ENCODE data around the gene UBL5. TPM values are rescaled to one million over a fixed set of nuclear protein-coding genes. Genes with fewer than 3 reads are reported as not detected.
"Not testable (repeated sequence)": the region's sequence is repeated elsewhere in the genome, so short reads cannot be mapped to it uniquely, and the experiment has no call there.

The UBL5 gene
- total RNA-seq, 1 donor from 2014 or later: 547 TPM

GRCh38 chr19:9819596-9819909 is 8.2 kb upstream of the UBL5 start:
- H3K27me3 Mint-ChIP-seq (ENCODE audit: low read depth, unreplicated experiment): no peaks in the 10 kb centered on the region

GRCh38 chr19:9820034-9820433 is 7.7 kb upstream of the UBL5 start:
- H3K4me3 Mint-ChIP-seq (ENCODE audit: unreplicated experiment); H3K9ac ChIP-seq (ENCODE audit: low read length); H3K9me3 Mint-ChIP-seq (ENCODE audit: unreplicated experiment); H3K4me1 ChIP-seq (ENCODE audit: insufficient read depth, low read length); H3K36me3 ChIP-seq (ENCODE audit: insufficient read depth, low read length); FAIRE-seq; H3K27ac Mint-ChIP-seq (ENCODE audit: unreplicated experiment); H3K27me3 ChIP-seq (ENCODE audit: insufficient read depth, low read length); H3K9me3 ChIP-seq (ENCODE audit: insufficient read depth, low read depth, low read length); H3K27ac ChIP-seq (ENCODE audit: low read depth, low read length); DNase-seq (ENCODE audit: low read depth); H3K27me3 Mint-ChIP-seq (ENCODE audit: low read depth, unreplicated experiment): not testable (repeated sequence)
- peak overlapping the region; percentile 81 for H2AFZ ChIP-seq (ENCODE audit: low read depth, low read length)
- Mint-ChIP-seq H3K4me1 (ENCODE audit: low read depth, unreplicated experiment) (peaks cover 13% of the 10 kb centered on the region), H3K36me3 (ENCODE audit: low read depth, unreplicated experiment) (peaks cover 14% of the 10 kb centered on the region)
- peaks cover 37% of the 10 kb centered on the region for H3K79me2 ChIP-seq (ENCODE audit: insufficient read depth, low read length)
- peak overlapping the region; percentile 84 for H3K4me2 ChIP-seq (ENCODE audit: low read length)
- H4K20me1 ChIP-seq (ENCODE audit: insufficient read depth, low read length): peaks cover 23% of the 10 kb centered on the region
- H3K4me3 ChIP-seq (ENCODE audit: insufficient read depth, low read depth, low read length): peak overlapping the region; percentile 48

More at GRCh38 chr19:9819596-9819909, 8.2 kb upstream of the UBL5 start:
- Histone ChIP-seq H3K79me2 (ENCODE audit: insufficient read depth, low read length) (peaks cover 42% of the 10 kb centered on the region), H2AFZ (ENCODE audit: low read depth, low read length) (peak overlapping the region; percentile 81), H4K20me1 (ENCODE audit: insufficient read depth, low read length) (peaks cover 23% of the 10 kb centered on the region), H3K9me3 (ENCODE audit: insufficient read depth, low read depth, low read length) (no peaks in the 10 kb centered on the region), H3K4me3 (ENCODE audit: insufficient read depth, low read depth, low read length) (peak overlapping the region; percentile 48), H3K4me1 (ENCODE audit: insufficient read depth, low read length) (peaks cover 8% of the 10 kb centered on the region), H3K27ac (ENCODE audit: low read depth, low read length) (no peak overlapping the region), H3K4me2 (ENCODE audit: low read length) (peak overlapping the region; percentile 84), H3K36me3 (ENCODE audit: insufficient read depth, low read length) (no peaks in the 10 kb centered on the region), H3K9ac (ENCODE audit: low read length) (no peak overlapping the region), H3K27me3 (ENCODE audit: insufficient read depth, low read length) (no peaks in the 10 kb centered on the region)
- DNase-seq (ENCODE audit: low read depth): no peak
- H3K9me3 Mint-ChIP-seq (ENCODE audit: unreplicated experiment): no peaks in the 10 kb centered on the region
- peak overlapping the region; percentile 94 for H3K4me3 Mint-ChIP-seq (ENCODE audit: unreplicated experiment)
- peak overlapping the region; percentile 88 for H3K27ac Mint-ChIP-seq (ENCODE audit: unreplicated experiment)
- H3K36me3 Mint-ChIP-seq (ENCODE audit: low read depth, unreplicated experiment): peaks cover 18% of the 10 kb centered on the region
- H3K4me1 Mint-ChIP-seq (ENCODE audit: low read depth, unreplicated experiment): peaks cover 13% of the 10 kb centered on the region
- FAIRE-seq: no peak
- TF ChIP-seq CTCF (IDR thresholded peaks at IDR 0.05; ENCODE audit: insufficient read depth, low read depth, low read length) (no peak), EZH2 (IDR thresholded peaks at IDR 0.05; ENCODE audit: insufficient read depth, low read length) (no peak)

DNA sequence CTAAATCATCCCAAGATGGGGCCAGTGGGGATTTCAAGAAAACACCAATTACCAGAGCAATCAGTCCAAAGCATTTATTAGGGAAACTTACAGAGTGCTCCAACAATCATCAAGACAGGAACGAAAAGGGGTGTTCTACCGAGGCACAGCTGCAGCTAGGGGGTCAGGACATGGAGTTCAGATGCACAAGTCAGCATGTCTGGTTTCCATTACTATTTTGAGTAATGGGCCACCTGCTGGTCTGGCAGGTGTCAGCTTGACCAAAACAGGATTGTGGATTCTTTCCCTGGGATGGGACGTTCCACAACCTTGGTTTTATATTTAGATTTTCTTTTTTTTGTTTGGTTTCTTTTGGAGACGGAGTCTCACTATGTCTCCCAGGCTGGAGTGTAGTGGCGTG is 3.9 kb upstream of the UBL5 start:
- H3K4me3 ChIP-seq (ENCODE audit: insufficient read depth, low read depth, low read length): no peak overlapping the region
- Mint-ChIP-seq H3K27ac (ENCODE audit: unreplicated experiment) (no peak overlapping the region), H3K4me1 (ENCODE audit: low read depth, unreplicated experiment) (peaks cover 10% of the 10 kb centered on the region), H3K9me3 (ENCODE audit: unreplicated experiment) (no peaks in the 10 kb centered on the region), H3K36me3 (ENCODE audit: low read depth, unreplicated experiment) (peaks cover 2% of the 10 kb centered on the region), H3K27me3 (ENCODE audit: low read depth, unreplicated experiment) (no peaks in the 10 kb centered on the region), H3K4me3 (ENCODE audit: unreplicated experiment) (no peak overlapping the region)
- no peaks in the 10 kb centered on the region for H3K9me3 ChIP-seq (ENCODE audit: insufficient read depth, low read depth, low read length)
- no peaks in the 10 kb centered on the region for H3K27me3 ChIP-seq (ENCODE audit: insufficient read depth, low read length)
- TF ChIP-seq CTCF (IDR thresholded peaks at IDR 0.05; ENCODE audit: insufficient read depth, low read depth, low read length) (no peak), EZH2 (IDR thresholded peaks at IDR 0.05; ENCODE audit: insufficient read depth, low read length) (no peak)
- H3K27ac ChIP-seq (ENCODE audit: low read depth, low read length): no peak overlapping the region
- H3K79me2 ChIP-seq (ENCODE audit: insufficient read depth, low read length): peaks cover 32% of the 10 kb centered on the region
- H2AFZ ChIP-seq (ENCODE audit: low read depth, low read length): no peak overlapping the region
- DNase-seq (ENCODE audit: low read depth) (no peak), FAIRE-seq (no peak)
- no peak overlapping the region for H3K9ac ChIP-seq (ENCODE audit: low read length)
- peaks cover 9% of the 10 kb centered on the region for H3K4me1 ChIP-seq (ENCODE audit: insufficient read depth, low read length)
- no peaks in the 10 kb centered on the region for H3K36me3 ChIP-seq (ENCODE audit: insufficient read depth, low read length)
- peaks cover 18% of the 10 kb centered on the region for H4K20me1 ChIP-seq (ENCODE audit: insufficient read depth, low read length)
- H3K4me2 ChIP-seq (ENCODE audit: low read length): no peak overlapping the region

Measured in astrocyte (in vitro differentiated cells and primary cell).